HG02763 (cell line): Measurements from ENCODE around the gene ARL5C.

Source experiments
- ATAC-seq: cut with Tn5 transposase; IDR thresholded peaks from one replicate; pipeline ENCODE4 v1.9.1; 2021; ENCODE audit warnings: mild to moderate bottlenecking, moderate library complexity; ENCODE audit not compliant: unreplicated experiment

Gene ARL5C

DNA sequence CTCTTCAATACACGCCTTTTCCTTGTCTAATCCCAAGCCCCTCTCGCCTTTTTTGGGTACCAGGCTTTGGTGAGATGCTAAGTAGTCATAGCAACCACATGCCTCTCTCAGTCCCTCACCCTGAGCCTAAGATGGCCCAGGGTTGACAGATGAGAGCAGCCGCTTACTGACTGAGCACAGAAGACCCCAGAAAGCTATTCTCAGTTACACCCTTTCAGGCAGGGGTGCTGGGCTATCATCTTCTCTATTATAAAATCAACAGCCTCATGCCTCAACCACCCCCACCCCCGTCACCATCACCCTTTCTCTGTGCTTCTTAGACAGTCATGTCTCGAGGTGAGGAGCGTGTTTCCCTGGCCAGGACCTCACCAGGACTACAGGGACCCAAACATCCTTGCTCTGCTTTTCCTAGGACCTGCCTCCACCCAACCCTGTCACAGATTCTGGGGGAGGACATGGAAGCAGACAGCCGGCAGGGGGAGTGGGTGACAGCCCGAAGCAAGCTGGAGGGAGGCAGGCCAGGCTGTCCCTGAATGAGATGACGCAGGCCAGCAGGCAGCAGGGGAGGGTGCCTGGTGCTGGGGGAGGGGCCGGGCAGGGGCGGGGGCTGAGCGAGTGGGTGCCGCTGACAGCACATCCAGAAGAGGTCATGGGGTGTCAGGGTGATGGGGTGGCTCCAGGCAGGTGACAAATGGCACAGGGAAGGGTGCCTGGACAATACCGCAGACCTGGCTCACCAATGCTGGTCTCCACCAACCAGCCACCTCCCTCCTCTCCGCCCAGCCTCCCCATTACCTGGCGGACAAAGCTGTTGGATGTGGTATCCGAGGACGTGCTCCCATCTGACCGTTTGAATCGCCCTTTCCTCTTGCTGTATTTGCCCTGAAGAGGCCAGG, 28.4 kb upstream of the ARL5C start:
- no peak for ATAC-seq

DNA sequence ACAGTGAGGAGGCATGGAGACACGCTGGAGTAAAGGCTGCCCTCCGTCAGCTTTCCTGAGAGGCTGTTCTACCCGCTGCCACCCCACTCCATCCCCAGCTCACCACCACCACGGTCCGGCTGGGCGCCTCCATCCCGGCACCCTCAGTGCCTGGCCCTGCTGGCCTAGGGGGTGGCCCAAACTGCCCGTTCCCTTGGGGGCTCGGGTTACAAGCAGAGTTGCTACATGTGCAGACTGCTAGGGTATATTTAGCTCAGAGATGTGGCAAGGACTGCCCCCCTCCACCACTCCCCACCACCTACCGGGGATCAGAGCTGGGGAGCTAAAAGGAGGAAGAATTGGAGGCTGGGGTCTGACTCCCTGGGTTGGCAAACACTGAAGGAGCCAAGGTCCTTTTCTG, 27.4 kb upstream of the ARL5C start:
- no peak for ATAC-seq

DNA sequence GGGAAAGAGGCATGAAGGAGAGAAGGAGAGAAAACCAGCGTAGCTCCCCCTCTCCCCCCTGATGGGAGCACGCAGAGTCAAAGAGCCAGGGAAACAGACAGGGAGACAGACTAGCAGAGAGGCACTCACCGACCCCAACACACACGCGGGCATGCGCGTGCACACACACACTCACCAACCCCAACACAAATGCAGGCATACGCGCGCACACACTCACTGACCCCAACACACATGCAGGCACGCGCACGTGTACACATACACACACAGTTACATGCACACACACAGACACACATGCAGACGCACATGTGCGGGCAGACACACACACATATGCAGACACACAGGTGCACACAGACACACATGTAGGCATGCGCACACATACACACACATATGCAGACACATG, 26.9 kb upstream of the ARL5C start:
- ATAC-seq: no peak

DNA sequence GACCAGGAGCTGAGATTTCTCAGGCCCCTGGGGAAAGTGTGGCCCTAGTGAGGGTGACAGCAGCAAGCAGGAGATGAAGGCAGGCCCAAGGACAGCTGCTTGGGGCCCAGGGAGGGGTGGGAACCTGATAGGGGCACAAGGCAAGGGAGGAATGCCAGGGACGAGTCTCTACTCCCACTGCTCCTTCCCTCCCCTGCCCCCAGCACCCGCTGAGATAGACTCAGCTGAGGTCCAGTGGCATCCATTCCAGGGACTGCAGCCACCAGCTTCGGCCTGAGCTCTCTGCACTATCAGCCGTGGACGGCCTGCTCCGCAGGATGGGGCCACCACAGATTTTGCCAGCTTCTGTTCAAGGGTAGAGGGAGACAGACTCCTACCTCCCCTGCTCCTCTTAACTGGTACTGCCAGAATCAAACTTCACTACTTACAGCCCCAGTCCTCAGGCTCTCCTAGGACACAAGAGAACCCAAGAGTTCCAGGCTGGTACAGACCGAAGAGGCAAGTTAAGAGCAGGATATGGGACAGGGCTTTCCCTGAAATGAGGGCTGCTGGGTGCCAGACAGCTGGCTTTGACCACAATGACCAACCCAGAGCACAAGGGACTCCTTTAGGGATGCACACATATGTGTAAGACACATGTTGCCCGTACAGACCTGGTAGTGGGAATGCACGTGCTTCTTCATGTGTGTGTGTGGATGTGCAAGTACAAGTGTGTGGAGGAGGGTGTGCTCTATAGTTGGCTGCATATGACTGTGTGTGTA, 26.0 kb upstream of the ARL5C start:
- ATAC-seq: no peak

DNA sequence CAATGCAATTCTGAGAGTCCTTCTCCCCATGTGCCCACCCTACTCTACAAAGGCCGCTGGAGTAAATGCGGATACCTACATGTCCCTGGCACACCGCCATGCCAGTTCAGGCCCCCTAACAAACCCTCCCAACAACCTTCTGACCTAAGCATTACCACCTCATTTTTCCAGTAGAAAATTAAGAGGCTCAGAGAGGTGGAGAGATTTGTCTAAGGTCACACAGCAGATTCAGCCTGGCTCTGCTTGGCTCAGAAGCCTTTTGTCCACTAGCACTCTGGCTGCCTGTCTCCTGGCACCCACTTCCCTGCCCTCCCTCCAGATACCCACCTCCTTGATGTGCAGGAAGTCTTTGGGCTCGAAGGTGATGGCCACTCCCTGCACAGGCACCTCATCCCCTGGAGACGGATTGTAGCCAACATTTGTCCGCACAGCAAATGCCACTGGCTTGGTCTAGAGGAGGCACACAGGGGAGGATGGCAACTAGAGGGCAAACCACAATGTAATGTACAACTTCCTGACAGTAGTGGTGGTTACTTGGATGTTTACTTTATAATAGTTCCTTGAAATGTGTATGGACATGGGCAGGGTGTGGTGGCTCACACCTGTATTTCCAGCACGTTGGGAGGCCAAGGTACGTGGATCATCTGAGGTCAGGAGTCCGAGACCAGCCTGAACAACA, 21.3 kb upstream of the ARL5C start:
- ATAC-seq: no peak

DNA sequence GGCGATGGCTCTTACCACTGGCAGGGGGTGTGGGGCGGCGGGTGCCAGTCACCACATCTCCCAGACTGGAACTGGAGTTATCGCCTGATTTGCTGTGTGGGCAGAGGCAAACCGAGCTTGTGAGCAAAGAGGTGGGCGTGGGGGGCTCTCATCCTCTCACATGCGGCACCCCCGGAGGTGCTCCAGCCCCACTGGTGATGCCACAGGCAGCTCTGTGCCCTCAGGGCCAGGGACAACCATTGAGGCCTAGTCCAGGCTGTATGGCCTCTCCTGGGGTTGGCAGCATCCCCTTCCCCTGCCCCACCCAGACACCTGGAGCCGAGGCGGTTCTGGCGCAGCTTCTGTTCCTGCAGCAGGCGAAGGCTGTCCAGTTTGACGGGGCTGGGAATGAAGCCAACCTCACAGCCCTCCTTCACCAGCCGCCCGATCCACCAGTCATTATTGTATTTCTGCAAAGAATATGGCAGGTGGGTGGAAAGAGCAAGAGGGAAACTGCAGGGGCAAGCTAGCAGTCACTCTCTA, 20.6 kb upstream of the ARL5C start:
- ATAC-seq: no peak

DNA sequence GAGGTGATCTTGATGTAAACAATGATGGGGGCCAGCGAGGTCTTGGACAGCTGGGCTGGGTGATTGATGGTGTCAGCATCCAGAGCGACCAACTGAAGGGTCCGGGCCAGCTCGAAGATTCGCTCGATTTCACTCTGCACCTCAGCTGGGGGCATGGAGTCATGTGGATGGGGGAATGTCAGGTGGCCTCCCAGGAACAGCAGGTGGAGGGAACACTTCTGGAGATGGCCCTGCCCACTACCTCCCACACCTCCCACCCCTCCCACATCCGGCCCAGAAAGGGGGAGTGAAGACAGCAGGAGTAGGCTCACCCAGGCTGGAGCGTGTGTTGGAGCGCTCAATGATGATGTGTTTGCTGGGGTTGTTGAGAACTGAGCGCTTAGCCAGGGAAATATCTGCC, 17.8 kb upstream of the ARL5C start:
- ATAC-seq: no peak

DNA sequence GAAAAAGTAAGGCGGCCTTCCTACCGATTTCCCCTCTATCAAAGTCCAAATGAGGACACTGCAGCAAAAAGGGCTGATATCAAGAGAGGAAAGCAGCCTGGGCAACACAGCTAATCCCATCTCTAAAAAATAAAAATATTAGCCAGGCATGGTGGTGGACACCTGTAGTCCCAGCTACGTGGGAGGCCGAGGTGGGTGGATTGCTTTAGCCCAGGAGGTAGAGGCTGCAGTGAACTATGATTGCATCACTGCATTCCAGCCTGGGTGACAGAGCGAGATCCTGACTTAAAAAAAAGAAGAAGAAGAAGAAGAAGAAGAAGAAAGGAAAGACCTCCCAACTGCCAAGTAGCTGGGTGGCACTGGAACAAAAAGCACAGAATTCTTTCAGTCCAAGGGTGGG, 17.1 kb upstream of the ARL5C start:
- ATAC-seq: no peak

DNA sequence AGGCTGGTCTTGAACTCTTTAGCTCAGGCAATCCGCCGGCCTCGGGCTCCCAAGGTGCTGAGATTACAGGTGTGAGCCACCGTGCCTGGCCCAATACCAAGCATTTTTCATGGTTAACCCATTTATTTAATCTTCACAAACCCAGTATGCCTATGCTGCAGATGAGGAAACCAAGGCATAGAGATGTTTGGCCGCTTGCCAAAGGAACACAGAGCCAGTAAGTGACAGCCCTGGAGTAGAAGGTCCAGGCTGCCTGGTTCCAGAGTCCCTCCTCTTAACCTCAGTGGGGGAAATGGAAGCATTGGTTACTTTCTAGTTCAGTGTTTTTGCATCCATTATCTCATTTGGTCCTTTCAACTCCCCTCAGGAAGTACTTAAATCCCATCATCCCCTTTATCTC, 15.3 kb upstream of the ARL5C start:
- ATAC-seq: no peak

DNA sequence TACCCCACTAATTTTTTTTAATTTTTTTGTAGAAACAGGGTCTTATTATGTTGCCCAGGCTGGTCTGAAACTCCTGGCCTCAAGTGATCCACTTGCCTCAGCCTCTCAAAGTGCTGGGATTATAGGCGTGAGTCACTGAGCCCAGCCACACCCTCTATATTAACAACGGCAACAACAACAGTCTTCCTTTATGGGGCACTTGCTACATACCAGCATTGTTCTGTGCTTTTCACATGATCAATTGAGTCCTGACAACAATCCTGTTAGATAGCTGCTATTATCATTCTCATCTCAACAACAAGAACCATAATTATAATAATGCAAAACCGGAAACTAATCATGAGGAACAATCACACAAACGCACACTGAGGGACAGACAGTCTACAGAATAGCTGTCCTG, 12.6 kb upstream of the ARL5C start:
- no peak for ATAC-seq

DNA sequence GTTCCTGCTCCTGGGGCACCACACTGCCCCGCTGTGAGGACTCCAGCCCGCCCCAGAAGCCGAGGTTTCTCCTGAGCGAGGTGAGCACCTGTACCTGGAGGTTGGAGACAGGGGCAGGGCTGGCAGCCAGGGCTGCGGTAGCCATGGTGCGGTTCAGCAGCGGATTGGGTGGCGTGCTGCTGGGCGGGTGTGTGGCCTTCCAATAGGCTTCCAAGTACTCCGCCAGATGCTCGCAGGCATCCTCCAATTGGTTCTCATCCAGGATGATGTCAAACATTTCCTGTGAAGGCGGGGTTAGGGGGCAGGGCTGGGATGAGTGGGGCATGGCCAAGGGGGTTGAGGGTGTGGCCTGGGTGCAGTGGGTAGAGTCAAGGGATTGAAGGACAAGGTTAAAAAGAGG, 11.3 kb upstream of the ARL5C start:
- no peak for ATAC-seq

DNA sequence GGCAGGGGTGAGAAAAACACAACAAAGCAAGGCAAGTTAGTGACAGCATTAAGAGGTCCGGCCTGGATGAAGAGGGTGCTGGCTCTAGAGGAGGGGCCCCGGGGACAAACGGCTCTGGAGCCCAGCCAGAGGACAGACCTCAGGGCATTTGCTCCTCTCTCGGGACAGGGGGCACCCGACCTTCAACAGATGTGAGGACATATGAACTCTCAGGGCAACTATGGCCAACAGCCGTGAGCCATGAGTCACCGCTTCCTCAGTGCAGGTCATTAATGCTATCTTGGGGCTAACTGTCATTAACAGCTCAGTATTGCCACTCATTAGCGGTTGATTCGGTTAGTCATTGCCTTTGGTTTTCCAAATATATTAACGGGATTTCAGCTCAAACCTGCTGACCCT, 9.7 kb upstream of the ARL5C start:
- no peak for ATAC-seq

DNA sequence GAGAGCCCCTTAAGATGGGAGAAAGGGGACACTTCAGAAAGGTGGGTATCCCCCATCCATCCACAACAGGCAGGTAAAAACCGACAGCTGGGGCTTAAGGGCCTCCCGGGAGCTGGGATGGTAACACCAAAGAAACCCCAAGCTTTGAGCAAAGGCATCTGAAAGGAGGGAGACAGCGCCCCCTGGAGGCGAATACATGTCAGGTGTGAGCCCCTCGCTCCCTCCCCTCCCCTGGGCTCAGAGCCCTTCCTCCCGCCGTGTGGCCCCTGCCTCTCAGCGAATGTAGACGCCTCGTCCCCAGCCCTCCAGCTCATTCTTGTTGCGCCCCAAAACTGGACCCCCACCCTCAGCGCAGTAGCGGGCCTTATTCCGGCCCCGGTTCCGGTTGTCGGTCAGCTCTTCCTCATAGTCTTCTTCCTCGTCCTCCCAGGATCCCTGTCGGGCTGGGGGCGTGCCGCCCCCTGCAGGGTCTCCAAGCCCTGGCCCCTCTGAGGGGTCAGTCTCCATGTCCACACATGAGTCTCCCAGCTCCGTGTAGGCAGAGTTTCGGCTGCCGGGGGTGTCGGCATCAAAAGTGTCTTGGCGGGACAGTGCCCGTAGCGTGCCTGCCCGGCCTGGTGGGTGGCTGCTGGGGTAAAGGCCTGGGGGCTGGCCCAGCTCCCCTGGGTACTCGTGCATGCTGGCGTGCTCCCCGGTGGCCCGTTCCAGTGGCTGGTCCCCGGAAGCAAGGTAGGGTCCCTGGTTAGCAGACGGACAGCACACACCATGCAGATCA, 9.1 kb upstream of the ARL5C start:
- ATAC-seq: no peak

DNA sequence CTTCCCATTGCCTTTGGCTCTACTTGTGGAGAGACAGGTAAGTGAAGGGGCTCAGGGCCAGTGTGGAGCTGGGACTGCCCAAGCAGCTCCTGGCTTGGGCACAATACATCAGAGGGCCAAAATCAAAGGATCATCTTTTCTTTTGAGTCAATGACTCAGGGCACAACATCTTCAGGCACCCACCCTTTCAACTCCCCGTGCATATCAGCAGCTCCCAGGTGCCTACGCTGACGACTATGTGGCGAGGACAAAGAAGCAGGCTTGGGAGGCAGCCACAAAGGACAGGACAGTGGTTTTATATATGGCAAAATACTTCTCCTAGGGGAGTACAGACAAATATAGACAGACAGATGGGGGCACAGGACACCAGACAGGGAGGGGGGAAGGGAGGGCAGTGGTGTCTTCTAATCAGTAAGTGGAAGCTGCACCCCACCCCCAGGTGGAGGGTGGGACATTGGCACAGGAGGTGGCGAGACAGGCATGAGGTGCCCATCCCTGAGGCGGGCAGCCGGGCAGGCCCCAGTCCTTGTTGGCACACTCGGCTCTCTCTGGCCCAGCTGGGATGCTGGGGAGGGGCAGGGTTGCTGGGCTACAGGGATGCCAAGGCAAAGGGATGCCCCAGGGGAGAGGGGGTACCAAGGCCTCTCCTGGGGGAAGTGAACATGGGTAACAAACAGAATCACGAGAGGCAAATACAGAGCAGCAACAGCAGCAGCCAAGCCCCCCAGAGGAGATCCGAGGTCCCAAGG, 7.7 kb upstream of the ARL5C start:
- no peak for ATAC-seq

DNA sequence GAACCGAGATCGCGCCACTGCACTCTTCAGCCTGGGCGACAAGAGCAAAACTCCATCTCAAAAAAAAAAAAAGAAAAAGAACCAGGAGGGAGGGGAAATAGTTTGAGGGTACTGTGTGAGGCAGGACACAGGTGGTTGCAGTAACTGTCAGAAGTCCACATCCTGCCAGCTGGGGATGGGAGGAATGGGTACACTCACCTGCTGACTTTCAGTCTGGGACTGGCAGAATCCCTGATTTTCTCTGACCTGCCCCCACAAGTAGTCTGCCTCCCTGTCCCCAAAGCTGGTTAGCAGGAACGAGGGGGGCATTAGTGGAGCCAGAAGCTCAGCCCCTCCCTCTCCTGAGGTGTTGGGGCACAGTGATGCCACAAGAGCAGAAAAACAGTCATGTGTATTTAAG, 7.1 kb upstream of the ARL5C start:
- no peak for ATAC-seq

DNA sequence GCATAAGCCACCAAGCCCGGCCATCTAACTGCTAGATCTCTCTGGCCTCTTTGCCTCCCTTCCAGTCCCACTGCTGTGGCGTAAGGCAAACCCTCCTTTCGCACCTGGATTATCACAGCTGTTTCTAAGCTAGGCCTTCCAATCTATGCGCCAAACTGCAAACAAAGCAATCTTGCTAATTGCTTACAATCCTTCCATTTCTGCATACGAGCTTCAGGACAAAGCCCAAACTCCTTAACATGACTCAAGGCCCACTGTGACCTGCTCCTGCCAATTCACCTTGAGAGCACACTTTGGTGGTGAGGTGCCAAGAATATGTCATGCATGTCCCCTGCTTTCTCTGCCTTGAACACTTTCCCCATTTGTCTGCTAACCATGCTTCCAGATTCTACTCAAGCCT, 6.0 kb upstream of the ARL5C start:
- no peak for ATAC-seq

DNA sequence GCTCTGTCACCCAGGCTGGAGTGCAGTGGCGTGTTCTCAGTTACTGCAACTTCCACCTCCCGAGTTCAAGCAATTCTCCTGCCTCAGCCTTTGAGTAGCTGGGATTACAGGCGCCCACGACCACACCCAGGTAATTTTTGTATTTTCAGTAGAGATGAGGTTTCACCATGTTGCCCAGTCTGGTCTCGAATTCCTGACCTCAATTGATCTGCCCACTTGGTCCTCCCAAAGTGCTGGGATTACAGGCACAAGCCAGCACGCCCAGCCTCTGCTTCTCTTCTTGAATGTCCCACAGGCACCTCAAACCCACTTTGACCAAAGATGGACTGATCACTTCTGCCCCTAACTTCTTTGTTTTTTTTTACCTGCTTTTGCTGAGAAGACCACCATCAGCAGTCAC, 4.6 kb upstream of the ARL5C start:
- no peak for ATAC-seq

DNA sequence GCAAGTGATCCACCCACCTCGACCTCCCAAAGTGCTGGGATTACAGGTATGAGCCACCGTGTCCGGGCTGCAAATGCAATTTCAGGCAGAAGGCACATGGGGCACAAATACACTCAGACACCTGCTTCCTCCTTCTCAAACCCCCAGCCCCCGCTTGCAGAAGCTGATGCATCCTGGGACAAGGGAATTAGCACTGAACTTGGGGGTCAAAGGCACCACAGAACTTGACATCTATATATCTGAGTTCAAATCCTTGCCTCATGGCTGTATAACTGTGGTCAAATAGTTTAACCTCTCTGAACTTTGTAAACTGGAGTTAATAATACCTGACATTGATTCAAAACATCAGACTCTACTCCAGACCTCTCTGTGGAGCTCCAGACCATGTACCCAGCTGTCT, 4.1 kb upstream of the ARL5C start:
- ATAC-seq: no peak

DNA sequence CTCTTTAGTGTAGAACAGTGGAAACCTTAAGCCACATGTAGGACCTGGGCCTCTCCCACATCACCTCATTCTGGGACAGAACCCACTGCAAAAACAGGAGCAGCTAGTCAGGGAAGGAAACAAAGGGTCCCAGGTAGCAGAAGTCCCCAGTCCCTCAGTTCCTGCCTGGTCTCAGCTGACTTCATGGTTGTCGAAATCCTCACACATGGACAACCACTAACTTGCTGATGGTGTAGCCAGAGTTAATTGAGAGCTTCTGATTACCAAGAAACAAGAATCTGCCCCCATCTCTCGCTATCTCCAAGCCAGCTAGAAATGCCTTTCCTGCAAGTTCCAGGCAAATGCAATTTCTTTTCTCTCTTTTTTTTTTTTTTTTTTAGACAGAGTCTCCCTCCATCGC, 3.6 kb upstream of the ARL5C start:
- ATAC-seq: no peak

DNA sequence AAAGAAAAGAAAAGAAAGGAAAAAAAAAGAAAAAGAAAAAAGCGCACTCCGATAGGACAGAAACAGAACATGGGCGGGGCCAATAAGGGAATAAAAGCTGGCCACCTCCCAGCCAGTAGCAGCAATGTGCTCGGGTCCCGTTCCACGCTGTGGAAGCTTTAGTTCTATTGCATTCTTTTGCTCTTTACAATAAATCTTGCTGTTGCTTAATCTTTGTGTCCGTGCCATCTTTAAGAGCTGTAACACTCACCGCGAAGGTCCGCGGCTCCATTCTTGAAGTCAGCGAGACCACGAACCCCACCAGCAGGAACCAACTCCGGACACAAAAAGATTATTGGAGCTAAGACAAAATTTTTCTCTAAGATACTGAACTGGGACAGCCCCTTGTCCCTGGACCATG, 3.1 kb upstream of the ARL5C start:
- ATAC-seq: no peak
